Measurements from ENCODE around the gene CHTF8.
A peak's percentile ranks its signal among the peaks of the same experiment; 100 is the strongest.

The CHTF8 gene

DNA sequence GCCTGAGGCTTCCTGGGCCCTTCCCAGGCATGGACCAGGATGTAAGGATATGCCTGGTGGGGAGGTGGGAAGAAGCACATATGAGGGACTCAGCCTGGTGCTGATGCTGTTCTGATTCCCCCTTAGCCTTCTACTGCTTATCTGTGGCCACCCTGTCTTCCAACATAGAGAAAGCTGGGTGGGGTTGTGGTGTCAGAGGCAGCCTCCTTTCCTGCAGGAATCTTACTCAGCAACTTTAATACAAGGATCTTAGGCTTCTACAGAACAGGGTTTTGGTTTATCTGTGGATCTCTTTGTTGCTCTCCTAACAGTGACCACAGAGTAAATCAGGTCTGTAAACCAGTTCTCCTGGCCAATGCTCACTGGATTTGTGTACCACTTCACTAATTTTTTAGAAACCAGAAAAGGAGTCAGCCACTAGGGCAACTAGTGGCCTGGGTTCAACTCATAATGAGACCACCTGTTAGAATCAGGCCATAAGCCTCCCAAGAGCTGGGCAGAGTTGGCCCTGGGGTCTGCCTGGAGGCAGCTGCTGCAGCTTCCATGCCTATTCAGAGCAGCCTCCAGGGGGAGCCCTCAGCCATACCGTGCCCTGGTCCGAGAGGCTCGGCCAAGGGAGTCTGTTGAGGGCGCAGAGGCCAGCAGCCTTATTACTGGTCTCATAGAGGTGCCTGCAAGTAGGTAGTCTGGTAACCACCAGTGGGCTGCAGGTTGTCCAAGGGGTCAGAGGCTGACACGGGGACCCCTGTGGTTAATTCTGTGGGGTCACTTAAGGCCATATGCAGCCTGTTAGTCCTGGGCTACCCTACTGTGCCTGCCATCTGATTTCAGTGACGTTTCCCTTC, 19.9 kb downstream of the CHTF8 start:
- peak; percentile 26 for DNase-seq (ENCODE audit: low read depth)

DNA sequence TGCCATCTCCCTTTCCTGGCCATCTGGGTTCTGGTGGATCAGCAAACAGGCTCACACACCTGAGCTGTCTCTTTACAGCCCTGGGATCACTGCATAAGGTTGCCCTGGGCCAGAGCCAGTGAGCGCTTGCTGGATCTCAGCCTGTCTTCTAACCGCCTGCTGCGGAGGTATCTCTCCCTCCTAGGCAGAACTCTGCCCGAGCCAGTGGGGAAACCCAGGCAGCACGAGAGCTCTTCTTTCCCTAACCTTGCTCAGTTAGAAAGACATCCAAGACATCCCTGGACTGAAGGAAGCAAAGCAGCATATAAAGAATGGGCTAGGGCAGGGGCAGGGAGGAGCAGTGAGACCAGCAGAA, 20.5 kb downstream of the CHTF8 start:
- DNase-seq (ENCODE audit: low read depth), result no peak

DNA sequence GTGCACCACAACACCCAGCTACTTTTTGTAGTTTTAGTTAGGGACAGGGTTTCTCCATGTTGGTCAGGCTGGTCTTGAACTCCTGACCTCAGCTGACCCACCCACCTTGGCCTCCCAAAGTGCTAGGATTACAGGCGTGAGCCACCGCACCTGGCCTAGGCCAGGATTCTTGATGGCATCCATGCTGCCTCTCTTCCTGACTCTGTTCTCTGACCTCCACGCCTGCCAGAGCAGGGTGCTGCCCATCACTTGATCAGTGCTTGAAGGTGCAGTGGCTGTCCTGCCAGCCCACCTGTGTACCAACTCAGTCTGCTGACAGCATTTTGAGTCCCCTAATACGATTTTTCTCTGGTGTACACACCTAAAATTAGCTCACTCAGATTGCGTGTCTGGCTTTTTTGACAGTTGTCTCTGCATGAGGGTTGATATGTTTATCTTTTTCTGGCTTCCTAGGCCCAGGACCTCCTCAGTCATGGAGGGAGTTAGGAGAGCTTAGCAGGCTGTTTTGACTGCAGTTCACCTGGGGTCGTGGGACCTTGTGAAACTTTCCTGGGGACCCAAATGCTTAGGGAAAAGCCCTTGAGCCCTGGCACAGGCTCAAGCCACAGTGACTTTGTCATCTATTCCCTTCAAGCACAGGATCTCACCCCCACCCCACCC, 21.0 kb downstream of the CHTF8 start:
- no peak for DNase-seq (ENCODE audit: low read depth)

DNA sequence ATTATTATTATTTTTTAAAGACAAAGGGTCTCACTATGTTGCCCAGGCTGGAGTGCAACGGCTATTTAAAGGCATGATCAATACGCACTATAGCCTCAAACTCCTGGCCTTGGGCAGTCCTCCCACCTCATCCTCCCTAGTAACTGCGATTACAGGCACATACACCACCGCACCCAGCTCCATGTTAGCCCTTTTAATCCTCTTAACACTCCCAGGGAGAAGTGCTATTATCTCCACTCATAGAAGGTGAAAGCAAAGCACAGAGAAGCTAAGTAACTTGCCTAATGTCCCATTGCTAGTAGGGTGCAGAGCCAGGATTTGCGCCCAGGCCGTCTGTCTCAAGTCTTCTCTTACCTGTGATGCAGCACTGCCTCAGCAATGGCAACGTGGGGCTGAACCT, 22.0 kb downstream of the CHTF8 start:
- DNase-seq (ENCODE audit: low read depth), result no peak

DNA sequence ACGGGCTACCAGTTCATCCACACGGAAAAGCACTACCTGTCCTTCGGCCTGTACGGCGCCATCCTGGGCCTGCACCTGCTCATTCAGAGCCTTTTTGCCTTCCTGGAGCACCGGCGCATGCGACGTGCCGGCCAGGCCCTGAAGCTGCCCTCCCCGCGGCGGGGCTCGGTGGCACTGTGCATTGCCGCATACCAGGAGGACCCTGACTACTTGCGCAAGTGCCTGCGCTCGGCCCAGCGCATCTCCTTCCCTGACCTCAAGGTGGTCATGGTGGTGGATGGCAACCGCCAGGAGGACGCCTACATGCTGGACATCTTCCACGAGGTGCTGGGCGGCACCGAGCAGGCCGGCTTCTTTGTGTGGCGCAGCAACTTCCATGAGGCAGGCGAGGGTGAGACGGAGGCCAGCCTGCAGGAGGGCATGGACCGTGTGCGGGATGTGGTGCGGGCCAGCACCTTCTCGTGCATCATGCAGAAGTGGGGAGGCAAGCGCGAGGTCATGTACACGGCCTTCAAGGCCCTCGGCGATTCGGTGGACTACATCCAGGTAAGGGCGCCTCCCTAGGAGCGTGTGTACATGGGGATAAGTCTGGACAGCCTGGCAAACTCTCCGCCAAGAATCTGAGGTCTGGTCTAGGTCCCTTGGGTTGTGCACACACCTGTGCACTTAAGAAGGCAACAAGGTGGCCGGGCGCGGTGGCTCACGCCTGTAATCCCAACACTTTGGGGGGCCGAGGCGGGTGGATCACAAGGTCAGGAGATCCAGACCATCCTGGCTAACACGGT, 22.7 kb downstream of the CHTF8 start:
- no peak for DNase-seq (ENCODE audit: low read depth)

DNA sequence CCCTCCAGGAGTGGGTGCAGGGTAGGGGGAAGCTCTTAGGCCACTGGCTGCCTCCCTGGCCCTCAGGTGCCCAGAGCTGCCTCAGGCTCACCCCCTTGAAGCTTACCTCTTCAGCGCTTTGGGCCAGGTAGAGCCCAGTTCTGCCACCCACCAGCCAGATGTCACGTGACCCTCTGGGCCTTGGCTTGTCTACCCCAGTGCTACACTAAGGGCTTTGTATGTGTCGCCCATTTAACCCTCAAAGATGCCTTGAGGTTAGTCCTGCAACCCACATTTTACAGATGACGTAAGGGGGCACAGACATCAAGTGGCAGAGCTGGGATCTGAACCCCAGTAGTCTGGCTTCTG, 23.5 kb downstream of the CHTF8 start:
- no peak for DNase-seq (ENCODE audit: low read depth)

DNA sequence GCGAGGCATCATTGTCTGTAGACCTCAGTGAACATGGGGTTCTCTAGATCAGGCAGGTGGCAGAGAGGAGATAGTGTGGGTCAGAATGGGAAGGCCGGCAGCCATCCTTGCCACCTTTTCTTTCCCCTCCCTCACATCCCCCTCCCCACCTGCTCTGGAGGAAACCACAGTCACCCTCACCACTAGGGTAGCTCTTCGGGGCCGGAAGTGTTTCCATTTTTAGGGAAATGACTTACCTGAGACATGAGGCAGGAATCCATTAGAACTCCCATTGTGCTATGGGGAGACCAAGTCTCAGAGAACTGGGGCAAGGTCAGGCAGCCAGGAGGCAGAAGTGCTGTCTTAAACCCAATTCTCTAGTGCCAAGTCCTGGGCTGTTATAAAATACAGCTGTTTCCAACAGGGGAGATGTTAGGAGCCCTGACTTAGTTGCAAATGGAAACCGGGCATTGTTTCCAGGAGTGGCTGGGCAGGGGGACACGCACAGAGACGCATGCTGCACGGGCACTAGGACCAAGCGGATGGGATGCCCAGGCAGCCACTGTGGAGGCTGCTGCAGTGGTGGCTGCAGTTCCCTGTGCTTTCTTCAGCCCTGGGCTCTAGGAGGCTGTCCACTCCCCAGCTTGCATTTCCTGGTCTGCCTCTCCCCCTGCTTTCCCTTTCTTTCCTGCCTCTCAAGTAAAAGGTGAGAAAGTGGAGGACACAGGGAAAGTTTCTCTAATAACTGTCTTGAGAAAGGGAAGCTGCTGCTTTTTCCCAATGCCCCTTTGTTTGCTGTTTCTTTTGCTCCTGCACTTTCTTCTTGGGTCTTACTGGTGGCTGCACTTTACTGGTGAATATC, 24.1 kb downstream of the CHTF8 start:
- no peak for DNase-seq (ENCODE audit: low read depth)

DNA sequence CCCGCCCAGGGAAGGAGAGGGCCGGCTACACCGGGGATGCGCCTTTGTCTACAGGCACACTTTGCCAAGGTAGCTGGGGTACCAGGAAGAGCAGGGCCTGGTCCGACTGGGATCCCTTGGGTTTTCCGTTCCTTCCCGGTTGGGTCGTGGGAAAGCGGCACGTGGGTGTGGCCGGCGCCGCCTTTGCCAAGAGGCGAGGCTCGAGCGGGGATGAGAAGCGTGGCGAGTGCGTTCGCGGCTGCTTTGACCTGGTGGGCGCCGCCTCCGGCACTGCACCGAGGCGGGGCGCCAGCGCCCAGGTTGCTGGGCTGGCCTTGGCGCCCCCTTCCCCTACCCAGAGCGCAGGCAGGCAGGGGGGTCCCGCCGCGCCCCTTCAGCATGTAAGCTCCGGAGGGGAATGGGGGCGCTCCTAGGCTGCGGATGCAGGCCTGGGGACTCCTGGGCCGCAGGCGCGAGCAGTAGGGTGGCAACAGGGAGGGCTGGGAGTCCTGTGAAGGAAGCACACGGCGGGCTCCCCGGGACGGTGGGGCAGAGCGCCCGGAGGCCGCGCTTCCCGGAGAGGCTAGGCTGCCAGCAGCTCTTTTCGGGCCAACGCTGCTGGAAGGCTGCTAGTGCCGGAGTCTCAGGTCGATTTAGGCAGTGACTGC, 24.9 kb downstream of the CHTF8 start:
- DNase-seq (ENCODE audit: low read depth), result no peak

DNA sequence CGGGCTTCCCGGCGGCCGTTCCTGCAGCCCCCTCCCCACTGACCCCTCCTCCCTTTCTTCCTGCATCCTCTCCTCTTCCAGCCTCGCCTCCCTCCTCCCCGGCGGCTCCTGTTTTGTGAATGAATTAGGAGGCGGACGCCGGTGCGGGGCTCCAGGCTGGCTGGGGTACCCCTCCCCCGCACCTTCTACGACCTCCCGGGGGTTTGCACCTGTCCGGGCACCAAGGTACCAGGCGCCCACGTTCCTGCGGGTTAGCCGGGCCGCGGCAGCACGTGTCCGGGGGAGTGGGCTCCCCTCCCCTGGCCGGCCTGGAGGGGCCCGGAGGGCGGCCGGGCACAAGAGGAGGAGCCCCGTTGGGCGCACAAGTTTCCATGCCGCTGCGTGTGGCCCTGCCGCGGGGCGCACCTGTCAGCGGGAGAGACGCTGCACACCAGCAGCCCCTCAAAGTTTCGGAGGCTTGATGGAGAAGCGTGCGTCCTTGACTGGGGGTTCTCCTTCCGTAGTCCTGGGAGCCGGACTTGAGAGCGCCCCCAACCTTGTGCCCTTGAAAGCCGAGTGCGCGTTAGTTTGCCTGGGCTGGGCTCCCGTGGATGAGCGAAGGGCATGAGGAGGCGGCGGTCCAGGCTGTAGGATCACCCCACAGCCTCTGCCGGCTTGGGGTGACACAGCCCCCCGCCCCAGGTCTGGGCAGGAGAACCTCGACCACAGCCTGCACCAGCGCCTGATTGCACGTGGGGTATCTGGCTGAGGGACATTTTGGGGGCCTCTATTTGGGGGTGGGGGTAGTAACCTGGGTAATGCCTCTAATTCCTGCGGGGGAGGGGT, 25.7 kb downstream of the CHTF8 start:
- DNase-seq (ENCODE audit: low read depth), result no peak

DNA sequence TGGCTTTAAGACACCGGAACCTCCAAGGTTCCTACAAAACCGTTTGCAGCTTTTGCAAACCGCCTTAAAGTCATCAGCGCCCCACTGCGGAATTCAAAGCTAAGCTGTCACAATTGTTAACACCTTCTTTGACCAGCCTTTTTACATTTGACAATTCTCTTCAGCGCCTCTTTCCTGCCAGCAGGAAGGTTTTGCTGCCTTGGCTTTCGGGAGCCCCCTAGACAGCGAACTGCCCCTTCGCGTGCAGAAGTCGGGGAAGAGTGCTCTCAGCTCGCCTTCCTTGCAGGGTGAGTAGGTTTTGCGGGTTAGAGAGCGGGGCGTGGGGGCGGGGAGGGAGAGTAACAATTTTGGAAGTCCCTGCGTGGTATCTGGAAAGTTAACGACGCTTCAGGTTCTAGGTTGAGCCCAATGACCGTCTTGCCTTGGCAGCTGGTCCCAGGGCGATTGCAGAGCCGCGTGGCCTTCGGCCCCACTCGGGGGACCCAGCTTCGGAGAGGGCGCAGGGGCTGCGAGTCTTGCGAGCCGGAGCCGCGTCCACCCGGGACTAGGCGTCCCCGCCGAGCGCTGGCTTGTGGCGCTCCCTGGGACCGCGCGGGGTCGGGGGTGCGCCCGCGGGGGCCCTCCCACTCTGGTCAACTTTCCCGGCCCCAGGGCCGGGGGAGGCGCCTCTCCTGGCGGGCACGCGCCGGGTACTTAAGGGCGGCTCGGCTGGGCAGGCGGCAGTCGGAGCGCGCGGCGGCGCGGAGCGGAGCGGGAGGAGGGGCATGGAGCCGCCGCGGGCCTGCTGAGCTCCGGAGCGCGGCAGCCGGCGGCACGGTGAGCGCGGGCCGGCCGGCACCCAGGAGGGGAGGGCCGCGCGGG, 26.7 kb downstream of the CHTF8 start, which contains the start of gene HAS3:
HAS3 (plus strand) TSS at position 153 of the 861 bp plus-strand sequence. CDS start 3,743 bp downstream, outside the sequence.
- no peak for DNase-seq (ENCODE audit: low read depth)

DNA sequence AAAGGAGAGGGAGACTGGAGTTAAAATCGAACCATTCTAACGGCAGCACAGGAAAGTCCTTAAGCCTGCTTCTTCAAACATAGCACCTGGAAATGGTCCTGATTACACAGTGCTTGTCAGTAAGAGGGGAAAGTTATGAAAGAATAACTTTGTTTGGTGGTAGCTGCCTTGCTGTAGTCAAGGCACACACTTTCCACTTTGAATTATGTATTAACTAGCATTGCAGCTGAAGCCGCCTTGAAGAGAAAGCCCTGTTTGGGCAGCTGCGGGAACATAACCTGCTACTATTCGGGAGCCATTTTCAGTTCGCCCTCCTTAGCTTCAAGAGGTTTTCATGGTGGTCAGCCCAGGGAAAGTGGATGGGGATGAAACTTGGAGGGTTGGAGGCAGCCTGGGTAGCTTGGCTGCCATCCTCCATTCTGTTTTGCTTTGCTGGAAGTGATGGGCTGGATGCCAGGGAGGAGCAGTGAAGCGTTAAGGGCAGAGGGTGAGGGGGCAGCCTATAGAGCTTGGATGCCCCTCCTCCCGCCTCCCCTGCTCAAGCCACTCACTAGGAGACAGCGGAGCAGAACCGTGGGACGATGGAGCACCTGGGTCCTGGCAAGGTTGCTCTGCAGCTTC, 32.2 kb downstream of the CHTF8 start:
- no peak for DNase-seq (ENCODE audit: low read depth)

DNA sequence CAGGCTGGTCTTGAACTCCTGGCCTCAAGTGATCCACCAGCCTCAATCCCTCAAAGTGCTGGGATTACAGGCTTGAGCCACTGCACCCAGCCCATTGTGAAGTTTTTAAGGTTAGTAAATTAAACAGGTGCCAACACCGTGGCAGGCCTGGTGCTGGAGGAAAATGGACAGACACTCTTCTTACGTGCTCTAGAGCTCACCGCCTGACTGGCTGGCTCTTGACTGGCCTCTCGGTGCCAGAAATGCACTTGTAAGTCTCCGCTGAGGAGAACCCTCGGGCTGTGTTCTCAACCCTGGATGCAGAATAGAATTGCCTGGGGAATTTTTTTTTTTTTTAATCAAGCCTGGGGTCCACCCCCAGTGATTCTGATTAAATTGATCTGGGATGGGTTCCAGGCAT, 37.2 kb downstream of the CHTF8 start:
- no peak for DNase-seq (ENCODE audit: low read depth)

DNA sequence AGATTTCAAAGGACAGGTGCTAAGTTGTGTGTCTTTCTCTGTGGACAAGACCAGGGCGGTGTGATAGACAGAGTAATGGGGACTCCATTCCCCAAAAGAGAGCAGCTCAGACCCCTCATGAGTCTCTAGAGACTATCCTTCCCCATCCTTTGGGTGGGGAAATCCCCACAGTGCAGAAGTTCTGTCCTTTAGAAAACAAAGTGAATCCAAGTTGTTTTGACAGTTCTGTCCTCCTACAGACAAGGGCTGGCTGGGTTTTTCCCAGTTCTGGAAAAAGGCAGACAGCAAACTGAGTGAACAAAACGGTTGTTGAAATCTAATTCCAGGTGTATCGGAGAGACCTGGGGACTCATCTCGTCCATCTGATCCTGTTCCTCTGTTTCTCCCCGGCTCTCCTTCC, 37.9 kb downstream of the CHTF8 start:
- DNase-seq (ENCODE audit: low read depth), result no peak

DNA sequence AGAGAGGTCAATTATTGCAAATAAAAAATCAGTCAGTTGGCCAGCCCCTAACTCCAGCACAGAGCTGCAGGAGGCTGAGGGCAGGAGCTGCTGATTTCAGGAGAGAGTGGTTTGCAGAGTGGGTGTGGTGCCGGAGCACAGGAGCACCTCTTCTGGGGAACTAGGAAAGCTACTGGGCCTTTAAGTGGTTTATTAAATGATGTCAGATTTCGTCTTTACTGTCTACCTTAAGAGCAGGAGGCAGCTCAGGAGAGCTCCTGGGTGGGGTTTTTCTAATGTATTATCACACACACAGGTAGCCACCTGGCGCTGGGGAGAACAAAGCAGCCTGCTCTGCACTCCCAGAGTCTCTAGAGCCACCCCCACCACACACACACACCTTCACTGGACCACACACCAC, 38.4 kb downstream of the CHTF8 start:
- no peak for DNase-seq (ENCODE audit: low read depth)

DNA sequence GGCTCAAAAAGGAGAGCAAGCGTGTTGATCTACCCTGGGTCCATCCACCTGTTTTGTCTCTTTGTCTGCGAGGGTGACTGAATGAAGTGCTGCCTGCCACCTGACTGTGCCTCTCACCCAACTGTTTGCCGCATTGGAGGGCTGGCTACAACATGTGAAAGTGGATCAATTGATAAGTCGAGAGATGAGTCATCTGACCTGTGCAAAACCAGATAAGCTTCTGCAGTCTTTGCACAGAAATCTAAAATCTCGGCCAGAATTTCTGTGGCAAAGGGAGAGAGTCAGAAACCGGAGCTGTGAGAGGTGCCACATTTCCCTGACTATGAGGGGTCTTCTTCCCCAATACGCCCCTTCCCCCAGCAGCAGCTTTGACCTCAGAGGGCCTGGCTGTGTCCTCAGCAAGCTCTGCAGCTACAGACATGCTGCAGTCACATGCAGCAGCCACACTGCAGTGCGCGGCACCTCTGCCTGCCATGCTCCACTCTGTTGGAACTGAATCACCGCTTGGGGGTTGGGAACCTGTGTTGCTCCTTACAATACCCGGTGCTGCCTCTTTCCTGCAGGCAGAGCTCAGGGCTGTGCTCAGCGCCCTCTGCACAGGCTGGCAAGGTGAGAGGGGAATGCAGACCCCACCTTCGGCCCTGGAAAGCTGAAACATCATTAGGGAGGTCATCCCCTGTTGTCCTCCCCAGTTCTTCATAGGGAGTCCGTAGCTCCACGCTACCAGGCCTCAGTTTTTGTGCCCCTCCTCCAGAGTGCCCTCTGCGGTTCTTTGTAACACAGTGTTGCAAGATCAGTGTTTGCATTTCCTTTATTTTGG, 43.1 kb downstream of the CHTF8 start:
- no peak for DNase-seq (ENCODE audit: low read depth)

DNA sequence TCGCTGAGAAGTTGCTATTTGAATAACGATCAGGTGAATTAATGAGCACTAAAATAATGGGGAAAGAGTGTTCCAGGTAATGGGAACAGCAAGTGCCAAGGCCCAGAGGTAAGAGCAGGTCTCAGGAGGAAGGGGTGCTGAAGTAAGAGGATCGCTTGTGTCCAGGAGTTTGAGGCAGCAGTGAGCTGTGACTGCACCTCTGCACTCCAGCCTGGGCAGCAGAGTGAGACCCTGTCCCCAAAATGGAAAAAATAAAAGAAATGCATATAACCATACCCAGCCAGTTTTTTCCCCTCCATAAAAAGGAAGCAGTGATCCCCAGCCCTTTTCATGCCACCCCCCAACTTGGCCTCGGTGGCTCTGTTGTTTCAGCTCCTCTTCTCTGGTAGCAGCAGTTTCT, 43.7 kb downstream of the CHTF8 start:
- no peak for DNase-seq (ENCODE audit: low read depth)

DNA sequence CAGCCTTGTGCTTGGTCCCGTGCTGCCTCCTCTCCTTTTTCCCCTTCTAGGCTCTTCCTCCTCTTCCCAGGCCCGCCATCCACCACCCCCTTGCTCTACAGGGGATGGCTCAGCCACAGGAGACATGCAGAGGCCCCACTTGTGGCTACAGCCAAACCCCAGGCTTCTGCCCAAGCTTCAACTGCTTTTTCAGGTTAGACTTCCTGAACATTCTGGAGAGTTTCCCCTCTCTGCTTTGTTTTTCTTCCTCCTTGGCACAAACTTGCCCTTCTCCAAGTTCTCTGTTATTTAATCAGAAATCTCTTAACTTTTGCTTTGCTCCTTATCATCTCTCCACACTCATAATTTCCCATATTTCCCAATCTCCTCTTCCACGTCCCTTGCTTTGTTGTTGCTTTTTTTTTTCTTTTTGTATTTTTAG, 45.2 kb downstream of the CHTF8 start:
- no peak for DNase-seq (ENCODE audit: low read depth)

DNA sequence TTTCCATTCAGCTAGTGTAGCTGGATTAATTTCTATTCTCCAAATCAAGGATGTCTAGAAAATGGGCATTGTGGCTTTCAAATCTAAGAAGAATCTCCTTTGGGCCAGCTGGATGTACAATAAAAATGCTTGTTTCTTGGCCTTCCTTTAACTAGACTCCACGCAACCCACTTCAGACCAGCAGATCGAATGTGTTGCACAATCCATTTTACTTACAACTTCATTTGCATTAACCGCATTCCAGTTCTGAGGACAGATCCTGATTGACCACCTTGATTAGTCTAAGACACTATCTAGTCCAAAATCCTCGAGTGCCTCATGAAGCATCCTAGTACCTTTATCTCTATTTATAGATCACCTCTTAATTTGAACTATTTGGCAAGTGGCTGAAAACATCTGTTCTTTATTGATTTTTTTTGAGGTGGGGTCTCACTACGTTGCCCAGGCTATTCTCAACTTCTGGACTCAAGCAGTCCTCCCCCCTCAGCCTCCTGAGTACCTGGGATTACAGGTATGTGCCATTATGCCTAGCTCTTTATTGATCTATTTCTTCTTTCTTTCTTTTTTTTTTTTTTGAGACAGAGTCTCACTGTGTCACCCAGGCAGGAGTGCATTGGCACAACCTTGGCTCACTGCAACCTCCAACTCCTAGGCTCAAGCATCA, 47.2 kb downstream of the CHTF8 start:
- DNase-seq (ENCODE audit: low read depth), result no peak

Data from stimulated activated CD8-positive, alpha-beta memory T cell treated with anti-CD3 and anti-CD28 coated beads, Interleukin-15, amount 100 ng/mL, for 24 hours (primary cell).